GM12878 (cell line): ENCODE data around the gene APBA1. TPM values are rescaled to one million over a fixed set of nuclear protein-coding genes. Genes with fewer than 3 reads are reported as not detected.

Experiments used
- ATAC-seq: fragments of 200-7000 bp; cut with Tn5 transposase; 3 replicates; pipeline ENCODE4 v1.9.1; 2020; ENCODE audit warnings: mild to moderate bottlenecking, moderate library complexity
- BruUV-seq: library from RNA; stranded (reverse); fragments of 400-500 nt; replicated peaks from 2 replicates; lab custom pipeline; 2021; lab: Mats Ljungman, UMichigan
- CTCF ChIA-PET: fragments of 300-600 bp; sonication (Branson Sonifier 250); formaldehyde crosslinking; extraction: SDS; loops from one replicate; lab custom pipeline; 2021; ENCODE audit warnings: inconsistent platforms; lab: Yijun Ruan, JAX
- POLR2A ChIA-PET: fragments of 350-600 bp; formaldehyde crosslinking; extraction: SDS; loops from one replicate; lab custom pipeline; 2021; ENCODE audit warnings: inconsistent platforms; lab: Charles Lee
- RAD21 ChIA-PET: fragments of 300-600 bp; sonication (Branson Sonifier 250); formaldehyde crosslinking; loops from one replicate; lab custom pipeline; 2023; ENCODE audit warnings: antibody characterized with exemption; ENCODE audit not compliant: unreplicated experiment; lab: Charles Lee
- SMC1A ChIA-PET: fragments of 300-600 bp; sonication (Branson Sonifier 250); formaldehyde crosslinking; loops from one replicate; lab custom pipeline; 2023; ENCODE audit not compliant: unreplicated experiment, uncharacterized antibody; lab: Charles Lee
- DNase-seq: peaks from one replicate; pipeline ENCODE4 v3.0.0-alpha.2; 2011; ENCODE audit warnings: low read depth, low spot score
- FAIRE-seq: peaks from 3 replicates; lab custom pipeline; 2011; peaks lifted over from hg19 to GRCh38; lab: Jason Lieb, UNC
- H2AFZ ChIP-seq: 2 replicates; pipeline ENCODE4 v1.6.0; 2011; ENCODE audit warnings: low read depth, low read length, control low read depth; ENCODE audit not compliant: control insufficient read depth
- H3K27ac ChIP-seq: 2 replicates; pipeline ENCODE4 v1.5.1; 2011; ENCODE audit warnings: control low read depth; ENCODE audit not compliant: control insufficient read depth, insufficient read depth
- H3K27me3 ChIP-seq, 2 experiments: replicated peaks in 1 of 2; 2 replicates each; pipeline versions ENCODE4 v1.6.0 to v1.6.1; 2011; ENCODE audit warnings: low read length in 1 of 2; ENCODE audit not compliant: control insufficient read depth in 2 of 2, insufficient read depth in 2 of 2
- H3K36me3 ChIP-seq, 2 experiments: 2 replicates each; pipeline ENCODE4 v1.5.1; 2011; ENCODE audit warnings: low read length in 1 of 2; ENCODE audit not compliant: control insufficient read depth in 2 of 2, insufficient read depth in 2 of 2
- H3K4me1 ChIP-seq: 2 replicates; pipeline ENCODE4 v1.6.1; 2011; ENCODE audit warnings: mild to moderate bottlenecking, low read length, moderate library complexity, mixed read lengths; ENCODE audit not compliant: control insufficient read depth, insufficient read depth
- H3K4me2 ChIP-seq: 2 replicates; pipeline ENCODE4 v1.6.0; 2011; ENCODE audit warnings: control low read depth; ENCODE audit not compliant: control insufficient read depth, insufficient read depth
- H3K4me3 ChIP-seq: fragments of 200-600 bp; sonication (generic); 2 replicates; pipeline ENCODE4 v1.5.1; 2016
- H3K79me2 ChIP-seq: 2 replicates; pipeline ENCODE4 v1.6.0; 2011; ENCODE audit warnings: low read length; ENCODE audit not compliant: control insufficient read depth, insufficient read depth
- H3K9ac ChIP-seq: 2 replicates; pipeline ENCODE4 v1.8.0; 2011; ENCODE audit warnings: low read length, control low read depth, mixed read lengths; ENCODE audit not compliant: control insufficient read depth, insufficient read depth
- H3K9me3 ChIP-seq: replicated peaks from 3 replicates; pipeline ENCODE4 v1.5.1; 2011; ENCODE audit warnings: mild to moderate bottlenecking, low read length; ENCODE audit not compliant: control insufficient read depth, insufficient read depth
- H4K20me1 ChIP-seq: 2 replicates; pipeline ENCODE4 v1.6.0; 2011; ENCODE audit not compliant: control insufficient read depth, insufficient read depth
- BCLAF1 ChIP-seq: fragments of 450-650 bp; IDR thresholded peaks from 2 replicates; pipeline ENCODE4 v1.6.1; 2017; ENCODE audit warnings: antibody characterized with exemption, mild to moderate bottlenecking, moderate library complexity
- CBX5 ChIP-seq: sonication (generic); IDR thresholded peaks from 2 replicates; pipeline ENCODE4 v1.6.1; 2016; ENCODE audit warnings: low read depth, moderate library complexity, mild to moderate bottlenecking, inconsistent platforms
- CREM ChIP-seq: IDR thresholded peaks from 2 replicates; pipeline ENCODE4 v1.6.1; 2014; ENCODE audit warnings: antibody characterized with exemption, low read depth
- E4F1 ChIP-seq: fragments of 450-650 bp; IDR thresholded peaks from 2 replicates; pipeline ENCODE4 v1.6.1; 2018; ENCODE audit warnings: borderline replicate concordance, mild to moderate bottlenecking; ENCODE audit not compliant: partially characterized antibody
- EED ChIP-seq: sonication (generic); IDR thresholded peaks from 2 replicates; pipeline ENCODE4 v1.6.1; 2016; ENCODE audit warnings: antibody characterized with exemption, low read depth
- ESRRA ChIP-seq: IDR thresholded peaks from 2 replicates; pipeline ENCODE4 v1.6.1; 2012; ENCODE audit warnings: mild to moderate bottlenecking, low read length, improper control_type of control experiment
- HDAC6 ChIP-seq: fragments of 200-600 bp; sonication (generic); IDR thresholded peaks from one replicate; pipeline ENCODE4 v1.8.0; 2017; ENCODE audit warnings: antibody characterized with exemption; ENCODE audit not compliant: unreplicated experiment
- MTA3 ChIP-seq: IDR thresholded peaks from 2 replicates; pipeline ENCODE4 v1.6.1; 2012; ENCODE audit warnings: low read length, inconsistent platforms, borderline replicate concordance
- MYC ChIP-seq: IDR thresholded peaks from 2 replicates; pipeline ENCODE4 v1.6.1; 2011; ENCODE audit warnings: mild to moderate bottlenecking, low read length, moderate library complexity, inconsistent platforms; ENCODE audit not compliant: insufficient read depth, insufficient replicate concordance, insufficient read length, severe bottlenecking
- NFXL1 ChIP-seq: fragments of 450-650 bp; IDR thresholded peaks from 2 replicates; pipeline ENCODE4 v1.6.1; 2017; ENCODE audit warnings: antibody characterized with exemption, mild to moderate bottlenecking, borderline replicate concordance
- SMAD5 ChIP-seq: IDR thresholded peaks from 2 replicates; pipeline ENCODE4 v1.6.1; 2016; ENCODE audit warnings: antibody characterized with exemption, low read depth
- SREBF1 ChIP-seq: IDR thresholded peaks from 2 replicates; pipeline ENCODE4 v1.6.1; 2012; ENCODE audit warnings: mild to moderate bottlenecking, low read length
- TCF3 ChIP-seq: IDR thresholded peaks from 2 replicates; pipeline ENCODE4 v1.6.1; 2012; ENCODE audit warnings: low read depth, mild to moderate bottlenecking, low read length, borderline replicate concordance; ENCODE audit not compliant: insufficient read depth
- ZNF687 ChIP-seq: fragments of 450-650 bp; IDR thresholded peaks from 2 replicates; pipeline ENCODE4 v1.6.1; 2017; ENCODE audit warnings: mild to moderate bottlenecking, moderate library complexity
- WGBS: methylation state at CpG from one replicate; pipeline ENCODE4 v1.1.6; 2016; ENCODE audit warnings: low lambda C conversion rate; ENCODE audit not compliant: insufficient replicate concordance, insufficient coverage; ENCODE audit errors: missing lambda C conversion rate; 5-methylcytosine and 5-hydroxymethylcytosine counted together
- in situ Hi-C: fragments of 300-500 bp; cut with MboI; formaldehyde crosslinking; loops from 9 replicates; pipeline ENCODE4 v1.14.3; 2018; ENCODE audit warnings: mixed read lengths
- intact Hi-C: fragments of 100-400 bp; cut with micrococcal nuclease; formaldehyde crosslinking; loops from one replicate; pipeline ENCODE4 v1.14.2; 2022; ENCODE audit not compliant: unreplicated experiment
- polyA plus RNA-seq, 11 experiments: library from polyadenylated mRNA; depleted of rRNA in 4 of 11; unstranded in 6 of 11; stranded (reverse) in 5 of 11; fragments of >200 nt; fragmentation: Nextera tagmentation in 4 of 11; fragmentation: Illumina TruSeq in 1 of 11; extraction: Ambion mirVana in 4 of 11; extraction: Trizol in 1 of 11; gene quantifications; 1 replicate in 1 of 11; 2 replicates in 10 of 11; pipeline versions ENCODE4 v1.2.1 to v1.2.3, GENCODE V29; 2011 to 2016; ENCODE audit warnings: inconsistent platforms in 2 of 11, missing spikeins in 2 of 11, low read depth in 1 of 11
- total RNA-seq, 4 experiments: library from RNA; depleted of rRNA in 3 of 4; stranded (reverse); fragments of >200 nt in 3 of 4; fragmentation: Illumina TruSeq in 1 of 4; extraction: Trizol in 1 of 4; gene quantifications; 2 replicates each; pipeline versions ENCODE4 v1.2.1 to v1.2.3, GENCODE V29; 2013 to 2021

Gene APBA1
- total and polyA plus RNA-seq, 10 of the 15 experiments (the other 5 are each of a cell fraction or from before 2014, with no cell fraction given) = 0.01 to 1.3 (median 0.05) TPM; not detected in 7

- intact Hi-C loops = no loop called here
- SMC1A ChIA-PET = no interaction called here
- H3K4me1 ChIP-seq = no peaks in the 10 kb centered on the region
Measured at GRCh38 chr9:69455311-69455710, 216.9 kb downstream of the APBA1 start.

More at GRCh38 chr9:69455311-69455710, 216.9 kb downstream of the APBA1 start:
- H2AFZ ChIP-seq = no peak overlapping the region
- no peak overlapping the region for H3K27ac ChIP-seq
- TF ChIP-seq CBX5 = no peak
- TF ChIP-seq ESRRA = no peak
- TF ChIP-seq TCF3 = no peak
- TF ChIP-seq MTA3 = no peak
- no peak for TF ChIP-seq CREM
- TF ChIP-seq SMAD5 = no peak
- TF ChIP-seq SREBF1 = no peak
- TF ChIP-seq ZNF687 = no peak
- TF ChIP-seq EED = no peak
- no peak for TF ChIP-seq HDAC6
- TF ChIP-seq E4F1 = no peak
- TF ChIP-seq MYC = no peak
- no peak for TF ChIP-seq BCLAF1
- TF ChIP-seq NFXL1 = no peak
- DNase-seq (no peak), FAIRE-seq (no peak), ATAC-seq (no peak)
- H3K9me3 ChIP-seq = no peaks in the 10 kb centered on the region
- no peak overlapping the region for H3K4me3 ChIP-seq
- H4K20me1 ChIP-seq = no peaks in the 10 kb centered on the region
- ChIA-PET POLR2A (no interaction called here), RAD21 (no interaction called here), CTCF (no interaction called here)
- WGBS = 0% methylated on average over 2 of the region's 2 CpGs
- peaks cover 0 to 6% of the 10 kb centered on the region in 2 experiments; a peak in 2 of 4 replicates for H3K27me3 ChIP-seq
- no peaks in the 10 kb centered on the region for H3K79me2 ChIP-seq
- no peak overlapping the region for H3K9ac ChIP-seq
- in situ Hi-C loops = loop anchor here (10.0 kb wide), 1 partner anchor 469 kb away; no protein-coding TSS in a partner anchor
- no peak overlapping the region for H3K4me2 ChIP-seq
- BruUV-seq = no TSS peak
- H3K36me3 ChIP-seq = no peaks in the 10 kb centered on the region
